Natural killer cell (primary cell): Measurements from ENCODE around the gene ICAM5. TPM values are rescaled to one million over a fixed set of nuclear protein-coding genes. Genes with fewer than 3 reads are reported as not detected.

ENCODE experiments used
- ATAC-seq, 3 donors: fragments of 150-1000 bp in 2 of 3; fragments of 200-7000 bp in 1 of 3; cut with Tn5 transposase; 1 replicate in 1 of 3; 2 replicates in 2 of 3; pipeline ENCODE4 v1.10.0; 2021; ENCODE audit warnings: mild to moderate bottlenecking in 2 of 3, moderate library complexity in 2 of 3
- DNase-seq, 2 donors: peaks; one replicate each; pipeline versions ENCODE4 v3.0.0 to v3.0.0-alpha.2; 2013 to 2021; ENCODE audit warnings: mixed read lengths in 1 of 2
- H3K27ac ChIP-seq: one replicate; pipeline ENCODE4 v1.5.1; 2013; ENCODE audit warnings: mild to moderate bottlenecking, low read length
- H3K27me3 ChIP-seq: one replicate; pipeline ENCODE4 v1.6.1; 2013; ENCODE audit warnings: low read length; ENCODE audit not compliant: control insufficient read depth, insufficient read depth
- H3K36me3 ChIP-seq: one replicate; pipeline ENCODE4 v1.6.1; 2013; ENCODE audit warnings: low read length; ENCODE audit not compliant: control insufficient read depth, insufficient read depth
- H3K4me1 ChIP-seq: one replicate; pipeline ENCODE4 v1.6.1; 2013; ENCODE audit warnings: low read length; ENCODE audit not compliant: control insufficient read depth, insufficient read depth
- H3K4me3 ChIP-seq: one replicate; pipeline ENCODE4 v1.5.1; 2013; ENCODE audit warnings: low read length
- H3K9me3 ChIP-seq: one replicate; pipeline ENCODE4 v1.6.1; 2013; ENCODE audit warnings: low read length; ENCODE audit not compliant: control insufficient read depth, insufficient read depth
- H3K27ac Mint-ChIP-seq, 2 donors: one replicate each; pipeline ENCODE4 v1.8.0; 2022; ENCODE audit warnings: mild to moderate bottlenecking in 2 of 2, mixed read lengths in 2 of 2, moderate library complexity in 1 of 2
- H3K27me3 Mint-ChIP-seq, 2 donors: one replicate each; pipeline ENCODE4 v1.8.0; 2022; ENCODE audit warnings: low read depth in 2 of 2, mixed read lengths in 2 of 2
- H3K36me3 Mint-ChIP-seq: one replicate; pipeline ENCODE4 v1.8.0; 2022; ENCODE audit warnings: mixed read lengths
- H3K4me1 Mint-ChIP-seq, 2 donors: one replicate each; pipeline ENCODE4 v1.8.0; 2022; ENCODE audit warnings: mixed read lengths in 2 of 2
- H3K4me3 Mint-ChIP-seq: one replicate; pipeline ENCODE4 v1.8.0; 2022; ENCODE audit warnings: mild to moderate bottlenecking, moderate library complexity, mixed read lengths
- H3K9me3 Mint-ChIP-seq, 2 donors: one replicate each; pipeline ENCODE4 v1.8.0; 2022; ENCODE audit warnings: mixed read lengths in 2 of 2
- CTCF ChIP-seq: fragments of 200-600 bp; IDR thresholded peaks from one replicate; pipeline ENCODE4 v1.8.0; 2022; ENCODE audit warnings: antibody characterized with exemption
- WGBS: methylation state at CpG from one replicate; pipeline ENCODE4 v1.1.7; 2013; ENCODE audit warnings: missing lambda C conversion rate; ENCODE audit not compliant: insufficient coverage; 5-methylcytosine and 5-hydroxymethylcytosine counted together
- intact Hi-C: fragments of 100-400 bp; cut with micrococcal nuclease; formaldehyde crosslinking; loops from one replicate; pipeline ENCODE4 v1.14.2; 2022
- total RNA-seq, 4 donors: library from RNA; stranded (reverse); fragments of 120-200 nt in 1 of 4; gene quantifications; one replicate each; pipeline versions ENCODE4 v1.2.3 to v1.2.4, GENCODE V29; 2013 to 2022

The ICAM5 gene
- total RNA-seq, 3 donors from 2014 or later (not counting 1 experiment from before 2014, with no cell fraction given) = 1.1 to 1.6 (median 1.5) TPM

GRCh38 chr19:10284065-10284959, 5.4 kb upstream of the ICAM5 start:
- Mint-ChIP-seq H3K36me3 (peaks cover 10% of the 10 kb centered on the region), H3K27me3 (peaks cover 0 to 13% of the 10 kb centered on the region in 2 donors), H3K4me1 (peaks cover 30 to 39% of the 10 kb centered on the region in 2 donors), H3K9me3 (no peaks in the 10 kb centered on the region), H3K27ac (peak overlapping the region in 1 of 2 donors; percentile 41), H3K4me3 (no peak overlapping the region)
- Histone ChIP-seq H3K36me3 (peaks cover 31% of the 10 kb centered on the region), H3K9me3 (no peaks in the 10 kb centered on the region), H3K4me1 (peaks cover 55% of the 10 kb centered on the region), H3K27ac (no peak overlapping the region), H3K4me3 (no peak overlapping the region), H3K27me3 (peaks cover 20% of the 10 kb centered on the region)
- TF ChIP-seq CTCF = no peak
- intact Hi-C loops = no loop called here
- DNase-seq (no peak), ATAC-seq (no peak)
- WGBS = 97% methylated on average over 34 of the region's 34 CpGs

- WGBS = 96% methylated on average over 13 of the region's 13 CpGs
- DNase-seq (no peak), ATAC-seq (no peak)
- peaks cover 24 to 39% of the 10 kb centered on the region in 2 donors for H3K4me1 Mint-ChIP-seq
- peaks cover 10% of the 10 kb centered on the region for H3K36me3 Mint-ChIP-seq
- no peaks in the 10 kb centered on the region for H3K9me3 ChIP-seq
- peak overlapping the region in 1 of 2 donors; percentile 79 for H3K27ac Mint-ChIP-seq
- H3K9me3 Mint-ChIP-seq = no peaks in the 10 kb centered on the region
- peaks cover 0 to 18% of the 10 kb centered on the region in 2 donors for H3K27me3 Mint-ChIP-seq
- H3K4me1 ChIP-seq = peaks cover 55% of the 10 kb centered on the region
- no peak overlapping the region for H3K27ac ChIP-seq
- intact Hi-C loops = no loop called here
- peaks cover 24% of the 10 kb centered on the region for H3K27me3 ChIP-seq
- H3K4me3 Mint-ChIP-seq = no peak overlapping the region
- peaks cover 31% of the 10 kb centered on the region for H3K36me3 ChIP-seq
- no peak overlapping the region for H3K4me3 ChIP-seq
- TF ChIP-seq CTCF = no peak
Observed at GRCh38 chr19:10284960-10285278, 4.8 kb upstream of the ICAM5 start.

GRCh38 chr19:10285393-10285792, 4.4 kb upstream of the ICAM5 start:
- WGBS = 87% methylated on average over 3 of the region's 4 CpGs
- intact Hi-C loops = no loop called here
- Mint-ChIP-seq H3K4me1 (peaks cover 22 to 39% of the 10 kb centered on the region in 2 donors), H3K4me3 (no peak overlapping the region), H3K27me3 (peaks cover 0 to 21% of the 10 kb centered on the region in 2 donors), H3K27ac (peak overlapping the region in 1 of 2 donors; percentile 79), H3K36me3 (peaks cover 10% of the 10 kb centered on the region), H3K9me3 (no peaks in the 10 kb centered on the region)
- TF ChIP-seq CTCF = no peak
- ATAC-seq (no peak), DNase-seq (no peak)
- Histone ChIP-seq H3K36me3 (peaks cover 31% of the 10 kb centered on the region), H3K27ac (no peak overlapping the region), H3K9me3 (no peaks in the 10 kb centered on the region), H3K4me3 (no peak overlapping the region), H3K4me1 (peaks cover 55% of the 10 kb centered on the region), H3K27me3 (peaks cover 29% of the 10 kb centered on the region)
